Stimulated activated CD4-positive, alpha-beta T cell treated with anti-CD3 and anti-CD28 coated beads, TNF-alpha, amount 100 ng/mL, for 24 hours (primary cell): ENCODE measurements around the gene ID1.
A peak's percentile ranks its signal among the peaks of the same experiment; 100 is the strongest.
"Not testable (repeated sequence)": the region's sequence is repeated elsewhere in the genome, so short reads cannot be mapped to it uniquely, and the experiment has no call there.

Experiments
- DNase-seq, 3 experiments: peaks; one replicate each; pipeline ENCODE4 v3.0.0-alpha.2; 2020; ENCODE audit warnings: low read depth in 3 of 3

The ID1 gene

DNA sequence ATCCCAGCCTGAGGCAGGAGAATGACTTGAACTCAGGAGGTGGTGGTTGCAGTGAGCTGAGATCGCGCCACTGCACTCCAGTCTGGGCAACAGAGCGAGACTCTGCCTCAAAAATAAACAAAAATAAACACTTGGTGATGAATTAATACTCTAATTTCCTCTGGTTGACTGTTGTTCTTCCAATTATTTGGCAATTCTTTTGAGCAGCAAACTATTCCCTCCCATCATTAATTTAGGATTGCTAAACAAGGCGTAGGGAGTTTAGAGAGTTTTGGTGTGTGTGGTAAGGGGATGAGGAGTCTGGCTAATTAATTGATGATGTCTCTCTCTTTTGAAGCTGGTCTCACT is 2.7 kb upstream of the ID1 start:
- no peak for DNase-seq

DNA sequence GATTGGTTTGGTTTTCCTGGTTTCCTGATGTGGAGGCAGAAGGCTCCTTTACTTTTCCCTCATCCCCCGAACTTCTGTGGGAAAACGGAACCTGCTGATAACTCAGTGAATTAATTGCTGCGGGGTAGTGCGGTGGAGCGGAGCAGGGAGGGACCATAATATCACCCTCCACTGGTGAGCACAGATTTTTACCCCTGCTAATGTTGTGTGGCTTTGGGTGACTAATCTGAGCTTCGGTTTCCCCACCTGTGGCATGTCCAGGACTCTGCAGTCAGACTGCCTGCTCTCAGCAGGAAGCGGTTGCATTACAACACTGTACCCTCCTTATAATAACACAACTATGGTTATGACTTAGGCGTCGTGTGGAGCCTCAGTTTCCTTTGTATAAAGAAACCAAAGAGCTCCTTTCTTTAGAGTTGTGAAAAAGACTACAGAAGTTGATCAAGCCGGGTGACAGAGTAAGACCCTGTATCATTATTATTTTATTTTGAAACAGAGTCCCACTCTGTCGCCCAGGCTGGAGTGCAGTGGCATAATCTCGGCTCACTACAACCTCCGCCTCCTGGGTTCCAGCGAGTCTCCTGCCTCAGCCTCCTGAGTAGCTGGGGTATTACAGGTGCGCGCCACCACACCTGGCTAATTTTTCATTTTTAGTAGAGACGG is 2.2 kb upstream of the ID1 start:
- DNase-seq: peak in 2 of 3 experiments; percentile 26 to 42

DNA sequence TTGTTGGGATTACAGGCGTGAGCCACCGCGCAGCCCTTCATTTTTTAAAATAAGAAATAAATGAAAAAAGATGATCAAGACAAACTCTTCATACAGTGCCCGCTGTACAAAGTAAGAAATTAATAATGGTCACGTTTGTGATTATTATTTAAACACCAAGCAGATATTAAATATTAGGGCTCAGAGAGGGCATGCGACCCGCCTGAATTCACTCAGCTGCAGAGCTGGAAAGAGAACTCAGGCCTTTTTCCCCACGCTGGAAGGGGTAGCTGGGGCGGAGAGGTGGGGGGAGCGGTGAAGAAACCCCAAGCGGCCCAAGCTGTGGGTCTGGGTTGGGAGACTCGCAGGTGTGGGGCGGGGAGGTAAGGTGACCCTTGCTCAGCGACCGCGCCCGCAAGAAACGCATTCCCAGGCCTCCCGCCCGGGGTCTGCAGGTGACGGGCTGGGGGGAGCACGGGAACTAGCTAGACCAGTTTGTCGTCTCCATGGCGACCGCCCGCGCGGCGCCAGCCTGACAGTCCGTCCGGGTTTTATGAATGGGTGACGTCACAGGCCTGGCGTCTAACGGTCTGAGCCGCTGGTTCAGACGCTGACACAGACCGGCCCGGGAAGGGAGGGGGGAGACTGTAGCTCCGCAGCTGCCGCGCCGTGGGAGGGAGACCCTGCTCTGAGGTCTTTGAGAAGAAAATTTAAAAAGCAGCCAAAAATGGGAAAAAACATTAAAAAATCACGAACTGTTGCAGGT is 1.1 kb upstream of the ID1 start:
- peak; percentile 37 to 71 (median 38) for DNase-seq

DNA sequence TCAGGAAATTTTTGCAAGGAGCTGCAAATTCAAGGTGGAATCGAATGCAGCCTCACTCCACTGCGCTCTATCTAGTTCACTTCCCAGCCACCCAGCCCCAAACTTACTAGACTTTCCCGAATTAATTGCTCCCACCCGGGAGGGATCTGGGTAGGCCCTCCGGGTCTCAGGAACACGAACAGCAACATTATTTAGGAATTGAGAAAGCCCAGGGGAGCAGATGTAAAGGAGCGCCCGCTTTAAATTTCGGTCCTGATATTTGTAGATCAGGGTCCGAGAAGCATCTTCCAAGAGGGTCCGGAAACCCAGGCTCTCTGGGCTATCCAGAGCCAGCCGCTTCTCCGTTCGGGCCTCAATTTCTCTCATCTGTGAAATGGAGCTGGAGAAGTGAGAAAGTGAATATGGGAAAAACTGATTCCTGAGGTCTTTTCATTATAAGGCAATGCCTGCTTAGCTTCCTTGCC is 490 bp upstream of the ID1 start:
- no peak for DNase-seq

DNA sequence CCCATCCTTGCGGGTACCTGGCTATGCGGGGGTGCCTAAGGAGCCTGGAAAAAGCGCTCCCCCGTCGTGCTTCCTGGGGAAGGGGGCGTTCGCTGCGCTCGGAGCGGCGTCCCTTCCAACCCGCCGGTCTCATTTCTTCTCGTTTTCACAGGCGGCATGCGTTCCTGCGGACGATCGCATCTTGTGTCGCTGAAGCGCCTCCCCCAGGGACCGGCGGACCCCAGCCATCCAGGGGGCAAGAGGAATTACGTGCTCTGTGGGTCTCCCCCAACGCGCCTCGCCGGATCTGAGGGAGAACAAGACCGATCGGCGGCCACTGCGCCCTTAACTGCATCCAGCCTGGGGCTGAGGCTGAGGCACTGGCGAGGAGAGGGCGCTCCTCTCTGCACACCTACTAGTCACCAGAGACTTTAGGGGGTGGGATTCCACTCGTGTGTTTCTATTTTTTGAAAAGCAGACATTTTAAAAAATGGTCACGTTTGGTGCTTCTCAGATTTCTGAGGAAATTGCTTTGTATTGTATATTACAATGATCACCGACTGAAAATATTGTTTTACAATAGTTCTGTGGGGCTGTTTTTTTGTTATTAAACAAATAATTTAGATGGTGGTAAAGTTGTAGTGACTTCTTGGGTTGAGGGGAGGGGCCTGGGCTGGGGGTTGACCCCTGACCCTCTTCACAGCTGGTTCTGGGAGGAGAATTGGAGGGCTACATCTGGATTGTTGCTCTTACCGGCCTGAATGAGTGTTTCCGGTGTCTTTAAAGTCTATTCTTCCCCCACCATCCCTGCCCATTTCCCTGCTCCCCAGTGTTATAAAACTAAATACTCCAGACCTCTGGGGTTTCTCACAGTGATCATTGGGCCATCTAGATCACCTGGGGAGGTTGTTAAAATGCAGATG is 1.1 kb downstream of the ID1 start:
- DNase-seq: no peak

DNA sequence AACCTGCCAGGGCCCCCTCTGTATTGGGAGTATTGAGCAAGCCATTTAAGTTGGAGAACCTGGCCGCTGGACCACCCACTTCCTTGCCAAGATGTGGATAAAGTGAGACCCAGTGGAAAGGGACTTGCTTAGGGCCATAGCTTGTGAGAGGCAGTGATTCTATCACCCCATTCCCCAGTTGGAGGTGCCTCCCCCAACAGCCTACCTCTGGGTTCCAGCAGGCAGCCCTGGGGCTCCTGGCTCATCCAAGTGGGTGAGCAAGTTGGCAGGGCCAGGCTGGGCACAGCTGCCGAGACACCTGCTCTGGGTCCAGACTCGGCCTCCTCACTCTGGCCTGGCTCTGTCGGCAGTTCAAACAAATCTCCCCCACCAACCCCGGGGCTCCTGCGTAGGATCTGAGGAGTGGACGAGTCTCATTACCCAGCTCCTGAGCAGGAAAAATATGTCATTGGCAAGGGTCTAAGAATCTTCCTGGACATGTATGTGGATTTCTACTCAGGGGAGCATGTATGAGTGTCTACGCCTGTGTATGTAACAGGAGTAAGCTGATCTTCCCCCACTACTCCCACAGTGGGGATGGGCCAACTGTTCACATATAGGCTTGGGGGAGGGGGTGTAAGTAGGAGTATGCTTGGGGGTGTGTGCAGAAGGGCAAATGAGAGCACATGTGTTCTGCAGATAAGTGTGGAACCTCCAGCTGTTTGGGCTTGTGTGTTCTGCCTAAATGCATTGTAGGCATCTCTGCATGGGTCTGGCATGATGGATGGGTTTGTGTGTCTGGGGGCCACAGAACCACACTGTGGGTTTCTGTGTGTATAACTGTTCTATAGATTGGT is 1.9 kb downstream of the ID1 start:
- no peak for DNase-seq

DNA sequence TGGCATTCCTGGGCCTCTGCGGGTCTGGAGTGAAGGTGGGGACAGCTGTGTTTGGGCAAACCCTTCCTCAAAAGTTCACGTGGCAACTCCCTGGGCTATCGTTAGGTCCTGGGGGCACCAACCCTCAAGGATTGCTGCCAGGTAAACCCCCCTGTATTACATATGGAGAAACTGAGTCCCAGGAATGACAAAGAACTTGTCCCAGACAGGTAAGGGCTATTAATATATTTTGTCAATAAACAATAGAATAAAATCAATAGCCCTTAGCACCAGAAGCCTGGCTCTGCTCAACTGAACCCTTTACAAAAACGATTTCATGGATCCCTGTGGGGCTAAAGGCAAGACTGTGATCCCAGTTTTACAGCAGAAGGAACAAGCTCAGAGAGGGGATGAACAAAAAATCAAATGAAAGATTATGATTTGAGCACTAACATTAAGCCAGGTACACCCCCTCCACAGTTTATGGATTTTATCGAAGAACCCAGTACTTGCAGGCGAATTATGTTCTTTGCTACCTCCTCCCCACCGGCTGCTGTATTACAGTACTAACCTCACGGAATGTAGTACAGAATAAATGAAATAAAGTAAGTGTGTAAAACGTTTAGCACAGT is 2.7 kb downstream of the ID1 start:
- DNase-seq: no peak

DNA sequence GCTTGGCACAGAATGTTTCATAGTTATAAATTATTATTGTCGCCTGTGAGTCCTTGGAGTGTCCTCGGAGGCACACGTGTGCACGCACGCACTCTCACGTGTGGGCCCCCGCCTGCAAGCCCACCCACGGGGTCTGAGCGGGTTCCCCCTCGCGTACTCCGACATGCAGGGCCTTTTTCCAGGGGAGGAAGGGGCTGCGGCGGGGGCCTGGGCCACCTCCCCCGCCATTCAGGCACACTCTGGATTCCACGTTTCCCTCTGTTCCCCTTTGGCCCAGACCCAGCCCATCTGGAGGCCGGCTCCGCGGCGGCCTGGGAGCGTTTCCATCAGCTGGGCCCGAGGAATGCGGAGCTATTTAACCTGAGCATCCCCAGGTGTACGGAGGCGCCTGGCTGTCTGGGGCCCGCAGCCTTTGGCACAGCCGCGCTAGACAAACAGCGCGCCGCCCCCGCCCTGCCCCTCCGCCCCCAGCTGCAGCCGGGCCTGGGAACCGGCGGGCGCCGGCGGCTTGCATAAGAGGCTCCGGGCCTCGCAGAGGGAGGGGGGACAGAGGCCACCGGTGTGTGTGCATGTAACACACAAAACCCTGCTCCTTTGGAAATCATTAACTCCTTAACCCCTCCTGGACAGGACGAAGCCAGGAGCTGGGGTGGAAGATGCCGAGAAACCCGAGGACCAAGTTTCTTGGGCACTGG is 3.3 kb downstream of the ID1 start:
- DNase-seq: no peak

DNA sequence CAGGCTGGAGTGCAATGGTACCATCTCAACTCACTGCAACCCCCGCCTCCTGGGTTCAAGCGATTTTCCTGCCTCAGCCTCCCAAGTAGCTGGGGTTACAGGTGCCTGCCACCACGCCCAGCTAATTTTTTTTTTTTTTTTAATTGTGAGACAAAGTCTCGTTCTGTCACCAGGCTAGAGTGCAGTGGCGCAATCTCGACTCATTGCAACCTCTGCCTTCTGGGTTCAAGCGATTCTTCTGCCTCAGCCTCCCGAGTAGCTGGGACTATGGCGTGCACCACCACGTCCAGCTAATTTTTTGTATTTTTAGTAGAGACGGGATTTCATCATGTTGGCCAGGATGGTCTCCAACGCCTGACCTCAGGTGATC is 7.2 kb downstream of the ID1 start:
- not testable (repeated sequence) for DNase-seq

DNA sequence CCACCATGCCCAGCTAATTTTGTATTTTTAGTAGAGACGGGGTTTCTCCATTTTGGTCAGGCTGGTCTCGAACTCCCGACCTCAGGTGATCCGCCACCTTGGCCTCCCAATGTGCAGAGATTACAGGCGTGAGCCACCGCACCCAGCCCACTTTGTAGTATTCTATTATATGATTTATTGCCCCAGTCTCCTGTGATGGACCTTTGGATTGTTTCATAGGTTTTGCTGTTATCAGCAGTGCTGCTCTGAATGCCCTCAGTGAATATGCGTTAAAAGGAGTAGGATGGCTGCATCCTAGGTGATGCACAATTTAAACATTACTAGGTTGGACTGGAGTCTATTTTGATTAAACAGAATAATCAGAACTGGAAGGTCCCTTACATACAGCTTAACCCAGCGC is 10.3 kb downstream of the ID1 start:
- DNase-seq: no peak

DNA sequence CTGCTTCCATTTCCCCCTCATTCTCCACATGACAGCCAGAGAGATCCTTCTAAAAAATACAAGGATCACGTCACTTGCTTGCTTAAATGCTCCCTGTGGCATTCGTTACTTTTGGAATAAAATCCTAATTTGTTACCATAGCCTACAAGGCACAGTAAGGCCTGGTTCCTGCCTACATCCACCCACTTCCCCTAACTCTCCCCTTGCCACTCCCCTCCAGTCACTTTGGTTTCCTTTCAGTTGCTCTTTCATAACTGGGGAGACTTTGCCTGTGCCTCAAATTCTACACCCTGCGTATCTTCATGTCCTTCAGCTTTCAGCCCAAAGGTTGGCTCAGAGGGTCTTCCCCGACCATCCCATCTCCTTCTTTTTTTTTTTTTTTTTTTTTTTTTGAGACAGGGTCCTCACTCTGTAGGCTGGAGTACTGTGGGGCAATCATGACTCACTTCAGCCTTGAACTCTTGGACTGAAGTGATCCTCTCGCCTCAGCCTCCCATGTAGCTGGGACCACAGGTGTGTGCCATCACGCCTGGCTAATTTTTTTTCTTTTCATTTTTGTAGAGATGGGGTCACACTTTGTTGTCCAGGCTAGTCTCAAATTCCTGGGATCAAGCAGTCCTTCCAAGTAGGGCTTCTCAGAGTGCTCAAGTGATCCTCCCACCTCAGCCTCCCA is 12.5 kb downstream of the ID1 start:
- no peak for DNase-seq

DNA sequence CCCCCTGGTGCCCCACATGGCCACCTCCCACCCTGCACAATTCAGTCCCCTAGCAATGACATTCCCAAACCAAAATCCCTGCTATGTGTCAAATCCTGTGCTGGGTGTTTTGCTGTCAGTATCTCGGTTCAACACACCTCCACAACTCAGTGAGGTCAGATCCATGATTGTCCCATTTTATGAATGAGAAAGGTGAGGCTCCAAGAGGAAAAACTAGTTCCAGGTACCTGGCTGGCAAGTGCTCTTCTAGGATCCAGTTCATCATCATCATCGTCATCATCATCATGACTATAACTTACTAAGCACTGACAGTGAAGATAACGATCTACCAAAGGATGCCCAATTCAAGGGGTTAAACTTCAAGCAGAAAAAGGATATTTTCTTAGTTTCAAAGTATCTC is 15.2 kb downstream of the ID1 start:
- DNase-seq: no peak

DNA sequence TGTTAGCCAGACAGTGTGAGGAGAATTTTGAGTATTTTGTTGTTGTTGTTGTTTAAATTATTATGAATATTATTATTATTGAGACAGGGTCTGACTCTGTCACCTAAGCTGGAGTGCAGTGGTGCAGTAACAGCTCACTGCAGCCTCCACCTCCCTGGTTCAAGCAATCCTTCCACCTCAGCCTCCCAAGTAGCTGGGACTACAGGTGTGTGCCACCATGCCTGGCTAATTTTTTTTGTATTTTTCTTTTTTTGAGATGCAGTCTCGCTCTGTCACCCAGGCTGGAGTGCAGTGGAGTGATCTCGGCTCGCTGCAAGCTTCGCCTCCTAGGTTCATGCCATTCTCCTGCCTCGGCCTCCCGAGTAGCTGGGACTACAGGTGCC is 18.0 kb downstream of the ID1 start:
- not testable (repeated sequence) for DNase-seq

DNA sequence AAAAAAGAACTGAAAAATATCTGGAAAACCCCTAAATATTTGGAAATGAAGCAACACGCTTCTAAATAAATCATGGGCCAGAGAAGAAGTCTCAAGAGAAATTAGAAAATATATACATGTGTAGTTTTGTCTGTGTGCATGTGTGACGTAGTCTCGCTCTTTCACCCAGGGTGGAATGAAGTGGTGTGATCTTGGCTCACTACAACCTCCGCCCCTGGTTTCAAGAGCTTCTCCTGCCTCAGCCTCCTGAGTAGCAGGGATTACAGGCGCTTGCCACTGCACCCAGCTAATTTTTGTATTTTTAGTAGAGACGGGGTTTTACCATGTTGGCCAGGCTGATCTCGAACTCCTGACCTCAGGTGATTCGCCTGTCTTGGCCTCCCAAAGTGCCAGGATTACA is 21.4 kb downstream of the ID1 start:
- DNase-seq: not testable (repeated sequence)

DNA sequence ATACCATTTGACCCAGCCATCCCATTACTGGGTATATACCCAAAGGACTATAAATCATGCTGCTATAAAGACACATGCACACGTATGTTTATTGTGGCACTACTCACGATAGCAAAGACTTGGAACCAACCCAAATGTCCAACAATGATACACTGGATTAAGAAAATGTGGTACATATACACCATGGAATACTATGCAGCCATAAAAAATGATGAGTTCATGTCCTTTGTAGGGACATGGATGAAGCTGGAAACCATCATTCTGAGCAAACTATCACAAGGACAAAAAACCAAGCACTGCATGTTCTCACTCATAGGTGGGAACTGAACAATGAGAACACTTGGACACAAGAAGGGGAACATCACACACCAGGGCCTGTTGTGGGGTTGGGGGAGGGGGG is 23.0 kb downstream of the ID1 start:
- DNase-seq: not testable (repeated sequence)

DNA sequence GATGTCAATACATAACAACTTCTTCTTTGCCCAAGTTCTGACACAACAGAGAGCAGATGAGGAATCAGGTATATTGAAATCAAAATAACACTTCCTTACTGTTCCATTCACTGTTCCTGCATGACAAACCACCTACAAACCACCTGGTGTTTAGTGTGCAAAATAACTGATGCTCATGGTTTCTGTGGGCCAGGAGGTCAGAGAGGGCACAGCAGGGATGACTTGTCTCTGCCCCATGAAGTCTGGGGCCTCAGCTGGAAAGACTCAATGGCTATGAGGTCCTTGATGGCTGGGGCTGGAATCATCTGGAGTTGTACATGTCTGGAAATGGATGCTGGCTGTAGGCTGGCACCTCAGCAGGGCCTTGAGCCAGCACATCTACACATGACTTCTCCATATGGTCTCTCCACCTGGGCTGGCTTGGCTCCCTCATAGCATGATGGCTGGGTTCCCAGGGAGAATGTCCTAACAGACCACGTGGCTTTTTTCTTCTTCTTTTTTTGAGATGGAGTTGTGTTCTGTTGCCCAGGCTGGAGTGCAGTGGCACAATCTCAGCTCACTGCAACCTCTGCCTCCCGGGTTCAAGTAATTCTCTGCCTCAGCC is 25.2 kb downstream of the ID1 start:
- no peak for DNase-seq

DNA sequence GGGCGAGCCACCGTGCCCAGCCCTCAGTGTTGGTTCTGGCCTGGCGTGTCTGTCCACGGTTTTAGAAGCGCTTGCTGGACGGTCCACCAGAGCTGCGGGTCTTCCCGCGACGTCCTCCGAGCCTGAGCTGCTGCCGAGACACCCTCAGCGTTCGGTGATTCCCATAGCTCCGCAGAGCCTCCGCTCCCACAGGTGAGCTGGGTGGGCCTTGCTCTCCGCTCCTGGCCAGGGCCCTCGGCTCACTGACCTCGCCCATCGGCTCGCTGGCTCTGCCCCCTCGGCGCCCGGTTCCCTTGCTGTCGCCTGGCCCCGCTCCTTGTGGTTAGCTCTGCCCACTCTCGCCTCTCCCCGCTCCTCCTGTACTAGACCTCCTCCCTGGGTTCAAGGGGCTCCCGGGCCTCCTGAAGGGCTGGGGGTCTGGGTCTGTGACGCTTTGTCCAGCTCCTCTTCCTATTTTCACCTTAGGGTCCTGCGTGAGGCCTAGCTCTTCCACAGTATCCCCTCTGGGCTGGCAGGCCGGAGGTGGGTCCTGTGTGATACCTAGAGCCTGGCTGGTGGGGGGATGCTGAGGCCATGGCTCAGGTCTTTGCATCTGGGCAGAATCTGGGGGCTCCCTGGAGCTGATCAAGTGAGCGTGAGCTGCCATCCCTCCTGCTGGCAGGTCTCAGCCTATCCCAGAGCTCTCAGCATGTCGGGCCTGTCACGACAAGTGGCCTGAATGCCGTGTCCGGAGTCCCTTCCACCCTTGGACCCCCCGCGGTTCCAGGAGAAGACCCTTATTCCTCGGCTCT is 27.7 kb downstream of the ID1 start:
- DNase-seq: no peak

DNA sequence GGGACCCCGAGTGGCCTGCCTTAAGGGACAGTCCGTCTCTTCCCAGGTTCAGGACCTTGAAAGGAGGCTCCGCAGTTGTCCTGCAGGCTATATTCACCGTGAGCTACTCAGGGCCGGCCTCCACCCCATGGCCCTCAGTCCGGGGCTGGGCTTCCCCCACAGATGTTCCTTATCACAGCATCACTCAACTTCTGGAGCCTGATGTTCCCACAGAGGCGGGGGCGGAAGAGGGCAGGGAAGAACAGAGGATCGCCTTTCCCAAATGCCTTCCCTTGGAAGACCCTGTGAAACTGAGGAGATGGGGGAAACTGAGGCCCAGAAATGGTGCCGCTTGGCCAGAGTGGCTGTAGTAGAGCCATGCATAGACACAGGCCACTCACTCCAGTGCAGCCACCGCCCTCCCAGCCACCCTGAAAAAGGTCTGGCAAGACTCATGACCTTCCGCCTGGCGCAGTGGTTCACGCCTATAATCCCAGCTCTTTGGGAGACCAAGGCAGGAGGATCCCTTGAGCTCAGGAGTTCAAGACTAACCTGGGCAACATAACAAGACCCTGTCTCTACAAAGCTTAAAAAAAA is 28.3 kb downstream of the ID1 start:
- DNase-seq: no peak

DNA sequence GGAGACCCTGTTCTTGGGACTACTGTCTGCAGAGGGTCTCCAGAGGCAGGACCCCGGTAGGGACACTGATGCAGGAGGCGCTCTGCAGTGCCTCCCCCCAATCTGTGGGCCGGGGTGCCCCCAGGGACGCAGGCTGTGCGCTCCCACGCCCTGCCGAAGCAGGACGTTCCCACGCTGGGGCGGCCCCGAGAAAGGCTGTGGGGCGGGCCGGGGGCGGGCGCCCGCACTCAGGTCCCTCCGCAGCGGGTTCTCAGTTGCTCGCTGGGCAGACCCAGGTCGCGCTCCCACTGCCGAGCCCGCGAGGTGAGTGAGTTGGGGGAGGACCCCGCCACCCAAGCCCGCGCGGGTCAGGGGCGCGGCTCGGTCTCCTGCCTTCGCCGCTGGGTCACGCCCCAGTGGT is 32.6 kb downstream of the ID1 start, which contains the start of gene COX4I2:
COX4I2 (plus strand) TSS at position 253 of the 400 bp plus-strand sequence. CDS start 1,106 bp downstream, outside the sequence.
- DNase-seq: no peak
